HepG2 (cell line): ENCODE measurements around the gene SH3BP2. TPM values are rescaled to one million over a fixed set of nuclear protein-coding genes. Genes with fewer than 3 reads are reported as not detected.

Source experiments
- CC2D1A ChIP-seq: sonication (generic); formaldehyde crosslinking; IDR thresholded peaks from 2 replicates; pipeline ENCODE4 v1.8.1; 2023; ENCODE audit warnings: mild to moderate bottlenecking, missing genetic modification reagents
- CEBPG ChIP-seq: IDR thresholded peaks from 2 replicates; pipeline ENCODE4 v1.6.1; 2016
- DDIT3 ChIP-seq: sonication (generic); formaldehyde crosslinking; IDR thresholded peaks from 2 replicates; pipeline ENCODE4 v1.4.0; 2020; ENCODE audit warnings: mild to moderate bottlenecking, missing genetic modification reagents
- HCFC1 ChIP-seq: fragments of 150-350 bp; IDR thresholded peaks from 2 replicates; pipeline ENCODE4 v1.6.1; 2014; ENCODE audit warnings: low read depth, low read length
- JUNB ChIP-seq: sonication (generic); formaldehyde crosslinking; IDR thresholded peaks from 2 replicates; pipeline ENCODE4 v1.8.0; 2022; ENCODE audit warnings: missing genetic modification reagents, mild to moderate bottlenecking, borderline replicate concordance
- KDM6A ChIP-seq: IDR thresholded peaks from 2 replicates; pipeline ENCODE4 v1.6.1; 2016; ENCODE audit warnings: low read depth
- NFE2L1 ChIP-seq: sonication (generic); formaldehyde crosslinking; IDR thresholded peaks from 2 replicates; pipeline ENCODE4 v1.4.0; 2020; ENCODE audit warnings: missing genetic modification reagents, mild to moderate bottlenecking, borderline replicate concordance
- PCBP1 ChIP-seq: fragments of 200-400 bp; formaldehyde crosslinking; IDR thresholded peaks from 2 replicates; pipeline ENCODE4 v1.6.1; 2017; ENCODE audit warnings: mild to moderate bottlenecking, low read depth, low read length, borderline replicate concordance
- PHF8 ChIP-seq: sonication (generic); formaldehyde crosslinking; IDR thresholded peaks from 2 replicates; pipeline ENCODE4 v1.5.0; 2020; ENCODE audit warnings: missing genetic modification reagents
- POLR2AphosphoS5 ChIP-seq: IDR thresholded peaks from 2 replicates; pipeline ENCODE4 v1.6.1; 2012; ENCODE audit warnings: low read depth, low read length
- RBM39 ChIP-seq: fragments of 200-400 bp; formaldehyde crosslinking; IDR thresholded peaks from one replicate; pipeline ENCODE4 v1.6.1; 2018; ENCODE audit warnings: antibody characterized with exemption, mild to moderate bottlenecking, low read depth, low read length; ENCODE audit not compliant: poor library complexity, severe bottlenecking
- RXRB ChIP-seq: IDR thresholded peaks from 2 replicates; pipeline ENCODE4 v1.6.1; 2016; ENCODE audit warnings: borderline replicate concordance, missing genetic modification reagents, missing compliant biosample characterization
- SPEN ChIP-seq: sonication (generic); formaldehyde crosslinking; IDR thresholded peaks from 2 replicates; pipeline ENCODE4 v1.5.1; 2020; ENCODE audit warnings: low read depth, mild to moderate bottlenecking, missing genetic modification reagents
- TAF15 ChIP-seq: fragments of 200-400 bp; formaldehyde crosslinking; IDR thresholded peaks from one replicate; pipeline ENCODE4 v1.6.1; 2018; ENCODE audit warnings: mild to moderate bottlenecking, low read depth, low read length; ENCODE audit not compliant: poor library complexity, severe bottlenecking
- TCF7 ChIP-seq: sonication (generic); IDR thresholded peaks from 2 replicates; pipeline ENCODE4 v1.6.1; 2016; ENCODE audit warnings: antibody characterized with exemption, low read depth
- TEAD3 ChIP-seq: optimal IDR thresholded peaks from 2 replicates; pipeline ENCODE3; 2016; ENCODE audit warnings: borderline replicate concordance
- TFDP2 ChIP-seq: sonication (generic); formaldehyde crosslinking; IDR thresholded peaks from 2 replicates; pipeline ENCODE4 v1.4.0; 2020; ENCODE audit warnings: missing genetic modification reagents
- ZNF160 ChIP-seq: sonication (generic); formaldehyde crosslinking; IDR thresholded peaks from 2 replicates; pipeline ENCODE4 v1.8.0; 2022; ENCODE audit warnings: mild to moderate bottlenecking, inconsistent platforms, missing genetic modification reagents
- ZNF251 ChIP-seq: sonication (generic); formaldehyde crosslinking; IDR thresholded peaks from 2 replicates; pipeline ENCODE4 v1.9.0; 2021; ENCODE audit warnings: mild to moderate bottlenecking, missing genetic modification reagents
- ZNF761 ChIP-seq: sonication (generic); formaldehyde crosslinking; conservative IDR thresholded peaks from 2 replicates; pipeline ENCODE4 v1.4.0; 2020; ENCODE audit warnings: mild to moderate bottlenecking, missing genetic modification reagents
- ZNF792 ChIP-seq: IDR thresholded peaks from 2 replicates; pipeline ENCODE4 v1.6.1; 2016
- polyA plus RNA-seq, 8 experiments: library from polyadenylated mRNA; depleted of rRNA in 3 of 8; stranded (reverse) in 7 of 8; unstranded in 1 of 8; fragments of >200 nt; fragmentation: Illumina TruSeq in 4 of 8; extraction: Trizol in 4 of 8; gene quantifications; 2 replicates each; pipeline versions ENCODE4 v1.2.1 to v1.2.3, GENCODE V29; 2011 to 2016; ENCODE audit warnings: low read depth in 4 of 8, missing spikeins in 1 of 8, mixed read lengths in 1 of 8; ENCODE audit not compliant: insufficient read depth in 1 of 8
- total RNA-seq, 5 experiments: library from RNA; depleted of rRNA; stranded (reverse); fragments of >200 nt; fragmentation: Illumina TruSeq; extraction: Trizol; gene quantifications; 2 replicates each; pipeline ENCODE4 v1.2.3, GENCODE V29; 2016; ENCODE audit warnings: low read depth in 1 of 5
- TF ChIP-seq, protein P1 (sequence below): sonication (generic); formaldehyde crosslinking; IDR thresholded peaks from 2 replicates; pipeline ENCODE4 v1.9.0; 2021; ENCODE audit warnings: missing genetic modification reagents, borderline replicate concordance
- TF ChIP-seq, protein P2 (sequence below): IDR thresholded peaks from 2 replicates; pipeline ENCODE4 v1.6.1; 2016; ENCODE audit warnings: missing genetic modification reagents, missing compliant biosample characterization
- TF ChIP-seq, protein P3 (sequence below): fragments of 450-650 bp; IDR thresholded peaks from 2 replicates; pipeline ENCODE4 v1.6.1; 2016

The SH3BP2 gene
- total and polyA plus RNA-seq, 2 of the 13 experiments (the other 11 are each of a cell fraction or from before 2014, with no cell fraction given): 16.9 to 34.5 TPM

DNA sequence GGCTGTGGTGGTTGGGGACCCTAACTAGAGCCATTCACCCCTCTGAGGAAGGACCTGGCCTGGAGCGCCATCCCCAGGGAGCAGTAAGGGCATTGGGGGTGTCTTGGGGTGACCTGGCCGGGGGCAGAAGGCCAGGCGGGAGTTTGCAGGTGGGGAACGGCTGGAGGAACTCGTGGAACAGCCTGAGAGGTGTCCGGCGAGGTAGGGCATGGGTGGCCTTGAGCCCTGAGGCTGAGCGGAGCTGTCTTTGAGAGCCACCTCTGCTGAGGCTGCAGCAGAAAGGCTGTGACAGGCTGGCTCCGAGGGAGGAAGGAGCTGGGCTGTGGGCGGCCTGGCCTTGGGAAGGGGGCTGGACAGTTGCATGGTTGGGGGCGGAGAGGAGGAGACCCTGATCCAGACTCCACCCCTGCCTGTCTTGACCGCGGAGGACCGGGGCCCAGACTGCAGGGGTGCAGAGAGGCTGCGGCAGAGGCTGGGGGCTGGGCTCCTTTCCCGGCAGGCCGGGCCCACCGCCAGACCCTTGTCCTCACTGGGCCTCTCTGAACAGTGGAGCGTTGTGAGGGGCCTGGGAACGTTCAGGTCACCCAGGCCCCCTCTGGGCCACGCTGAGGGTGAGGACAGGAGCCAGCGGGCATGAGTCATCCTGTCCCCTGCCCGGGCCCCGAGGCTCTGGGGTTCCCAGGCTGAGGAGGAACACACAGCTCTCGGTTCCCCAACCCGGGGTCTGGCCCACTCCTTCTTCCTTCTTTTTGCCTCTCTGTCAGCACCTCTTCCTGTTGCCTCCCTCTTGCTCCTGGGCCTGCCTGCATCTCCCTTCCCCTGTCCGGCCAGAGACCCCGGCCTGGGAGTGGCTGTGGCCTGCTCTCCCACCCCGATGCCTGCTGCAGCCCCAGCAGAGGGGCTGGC is 8.1 kb downstream of the SH3BP2 start (continued):
- TF ChIP-seq TFDP2 (CRISPR knock-in tag) (peak; percentile 26; the same call in 1 of the 2 replicates), DDIT3 (CRISPR knock-in tag) (no peak), PHF8 (CRISPR knock-in tag) (peak; percentile 68; the same call in 1 of the 2 replicates), TCF7 (no peak), CEBPG (CRISPR knock-in tag) (peak; percentile 19; the same call in 1 of the 2 replicates), SPEN (peak; percentile 50; the same call in 1 of the 2 replicates), HCFC1 (no peak), RBM39 (peak; percentile 90), ZNF160 (CRISPR knock-in tag) (no peak), TAF15 (peak; percentile 97), ZNF251 (CRISPR knock-in tag) (no peak), KDM6A (CRISPR knock-in tag) (peak; percentile 72), POLR2AphosphoS5 (peak; percentile 72), ZNF792 (CRISPR knock-in tag) (peak; percentile 42; the same call in 1 of the 2 replicates), NFE2L1 (CRISPR knock-in tag) (0 out of 2 replicates have a peak, but pooled peaks have one; percentile 32), ZNF761 (CRISPR knock-in tag) (no peak), TEAD3 (CRISPR knock-in tag) (peak; percentile 41), CC2D1A (no peak), PCBP1 (peak; percentile 87; the same call in 1 of the 2 replicates), JUNB (CRISPR knock-in tag) (peak; percentile 91; the same call in 1 of the 2 replicates), RXRB (CRISPR knock-in tag) (peak; percentile 94)
- TF ChIP-seq, protein P1, sequence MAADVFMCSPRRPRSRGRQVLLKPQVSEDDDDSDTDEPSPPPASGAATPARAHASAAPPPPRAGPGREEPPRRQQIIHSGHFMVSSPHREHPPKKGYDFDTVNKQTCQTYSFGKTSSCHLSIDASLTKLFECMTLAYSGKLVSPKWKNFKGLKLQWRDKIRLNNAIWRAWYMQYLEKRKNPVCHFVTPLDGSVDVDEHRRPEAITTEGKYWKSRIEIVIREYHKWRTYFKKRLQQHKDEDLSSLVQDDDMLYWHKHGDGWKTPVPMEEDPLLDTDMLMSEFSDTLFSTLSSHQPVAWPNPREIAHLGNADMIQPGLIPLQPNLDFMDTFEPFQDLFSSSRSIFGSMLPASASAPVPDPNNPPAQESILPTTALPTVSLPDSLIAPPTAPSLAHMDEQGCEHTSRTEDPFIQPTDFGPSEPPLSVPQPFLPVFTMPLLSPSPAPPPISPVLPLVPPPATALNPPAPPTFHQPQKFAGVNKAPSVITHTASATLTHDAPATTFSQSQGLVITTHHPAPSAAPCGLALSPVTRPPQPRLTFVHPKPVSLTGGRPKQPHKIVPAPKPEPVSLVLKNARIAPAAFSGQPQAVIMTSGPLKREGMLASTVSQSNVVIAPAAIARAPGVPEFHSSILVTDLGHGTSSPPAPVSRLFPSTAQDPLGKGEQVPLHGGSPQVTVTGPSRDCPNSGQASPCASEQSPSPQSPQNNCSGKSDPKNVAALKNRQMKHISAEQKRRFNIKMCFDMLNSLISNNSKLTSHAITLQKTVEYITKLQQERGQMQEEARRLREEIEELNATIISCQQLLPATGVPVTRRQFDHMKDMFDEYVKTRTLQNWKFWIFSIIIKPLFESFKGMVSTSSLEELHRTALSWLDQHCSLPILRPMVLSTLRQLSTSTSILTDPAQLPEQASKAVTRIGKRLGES (CRISPR knock-in tag): no peak
- TF ChIP-seq, protein P2, sequence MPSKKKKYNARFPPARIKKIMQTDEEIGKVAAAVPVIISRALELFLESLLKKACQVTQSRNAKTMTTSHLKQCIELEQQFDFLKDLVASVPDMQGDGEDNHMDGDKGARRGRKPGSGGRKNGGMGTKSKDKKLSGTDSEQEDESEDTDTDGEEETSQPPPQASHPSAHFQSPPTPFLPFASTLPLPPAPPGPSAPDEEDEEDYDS (CRISPR knock-in tag): peak; percentile 49
- TF ChIP-seq, protein P3, sequence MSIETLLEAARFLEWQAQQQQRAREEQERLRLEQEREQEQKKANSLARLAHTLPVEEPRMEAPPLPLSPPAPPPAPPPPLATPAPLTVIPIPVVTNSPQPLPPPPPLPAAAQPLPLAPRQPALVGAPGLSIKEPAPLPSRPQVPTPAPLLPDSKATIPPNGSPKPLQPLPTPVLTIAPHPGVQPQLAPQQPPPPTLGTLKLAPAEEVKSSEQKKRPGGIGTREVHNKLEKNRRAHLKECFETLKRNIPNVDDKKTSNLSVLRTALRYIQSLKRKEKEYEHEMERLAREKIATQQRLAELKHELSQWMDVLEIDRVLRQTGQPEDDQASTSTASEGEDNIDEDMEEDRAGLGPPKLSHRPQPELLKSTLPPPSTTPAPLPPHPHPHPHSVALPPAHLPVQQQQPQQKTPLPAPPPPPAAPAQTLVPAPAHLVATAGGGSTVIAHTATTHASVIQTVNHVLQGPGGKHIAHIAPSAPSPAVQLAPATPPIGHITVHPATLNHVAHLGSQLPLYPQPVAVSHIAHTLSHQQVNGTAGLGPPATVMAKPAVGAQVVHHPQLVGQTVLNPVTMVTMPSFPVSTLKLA: no peak
